Loucy (cell line): ENCODE results near the gene CNNM3.

Experiments
- EZH2phosphoT487 ChIP-seq: fragments of 200-600 bp; IDR thresholded peaks from 2 replicates; pipeline ENCODE4 v1.6.1; 2018; ENCODE audit warnings: antibody characterized with exemption, mild to moderate bottlenecking, moderate library complexity, borderline replicate concordance
- TF ChIP-seq, protein P1 (sequence below): fragments of 200-600 bp; sonication (generic); conservative IDR thresholded peaks from 2 replicates; pipeline ENCODE4 v1.5.1; 2014; ENCODE audit warnings: mild to moderate bottlenecking, antibody characterized with exemption, low read length

- TF ChIP-seq, protein P1, sequence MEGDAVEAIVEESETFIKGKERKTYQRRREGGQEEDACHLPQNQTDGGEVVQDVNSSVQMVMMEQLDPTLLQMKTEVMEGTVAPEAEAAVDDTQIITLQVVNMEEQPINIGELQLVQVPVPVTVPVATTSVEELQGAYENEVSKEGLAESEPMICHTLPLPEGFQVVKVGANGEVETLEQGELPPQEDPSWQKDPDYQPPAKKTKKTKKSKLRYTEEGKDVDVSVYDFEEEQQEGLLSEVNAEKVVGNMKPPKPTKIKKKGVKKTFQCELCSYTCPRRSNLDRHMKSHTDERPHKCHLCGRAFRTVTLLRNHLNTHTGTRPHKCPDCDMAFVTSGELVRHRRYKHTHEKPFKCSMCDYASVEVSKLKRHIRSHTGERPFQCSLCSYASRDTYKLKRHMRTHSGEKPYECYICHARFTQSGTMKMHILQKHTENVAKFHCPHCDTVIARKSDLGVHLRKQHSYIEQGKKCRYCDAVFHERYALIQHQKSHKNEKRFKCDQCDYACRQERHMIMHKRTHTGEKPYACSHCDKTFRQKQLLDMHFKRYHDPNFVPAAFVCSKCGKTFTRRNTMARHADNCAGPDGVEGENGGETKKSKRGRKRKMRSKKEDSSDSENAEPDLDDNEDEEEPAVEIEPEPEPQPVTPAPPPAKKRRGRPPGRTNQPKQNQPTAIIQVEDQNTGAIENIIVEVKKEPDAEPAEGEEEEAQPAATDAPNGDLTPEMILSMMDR: no peak
- TF ChIP-seq EZH2phosphoT487: no peak
Observed at GRCh38 chr2:96825057-96825456, 9.0 kb downstream of the CNNM3 start.
